SK-N-MC (cell line): ENCODE data around the gene AP5S1.

Experiments
- DNase-seq: peaks from one replicate; pipeline ENCODE4 v3.0.0-alpha.2; 2011; ENCODE audit warnings: low read depth, low spot score
- H3K27ac ChIP-seq: fragments of 200-600 bp; sonication (generic); 2 replicates; pipeline ENCODE4 v1.5.1; 2016; ENCODE audit warnings: mixed run types
- H3K36me3 ChIP-seq: fragments of 200-600 bp; sonication (generic); 2 replicates; pipeline ENCODE4 v1.6.1; 2017; ENCODE audit warnings: antibody characterized with exemption, low read length, mixed read lengths; ENCODE audit not compliant: insufficient read depth
- H3K4me3 ChIP-seq: fragments of 200-600 bp; sonication (generic); 2 replicates; pipeline ENCODE4 v1.5.1; 2016
- H3K9ac ChIP-seq: fragments of 200-600 bp; sonication (generic); 2 replicates; pipeline ENCODE4 v1.8.0; 2017; ENCODE audit warnings: mixed run types, mixed read lengths; ENCODE audit not compliant: insufficient read length
- H3K9me3 ChIP-seq: fragments of 200-600 bp; sonication (generic); 2 replicates; pipeline ENCODE4 v1.6.1; 2017; ENCODE audit warnings: low read depth, mild to moderate bottlenecking, antibody characterized with exemption, low read length, moderate library complexity, mixed read lengths
- EZH2 ChIP-seq: fragments of 200-600 bp; sonication (generic); IDR thresholded peaks from one replicate; pipeline ENCODE4 v1.6.1; 2017; ENCODE audit warnings: antibody characterized with exemption
- FOXP2 ChIP-seq: optimal IDR thresholded peaks from 2 replicates; pipeline ENCODE3; 2011; ENCODE audit warnings: mild to moderate bottlenecking, moderate library complexity; ENCODE audit not compliant: insufficient read depth; ENCODE audit errors: extremely low read length, control extremely low read depth
- POLR2AphosphoS5 ChIP-seq: IDR thresholded peaks from 2 replicates; pipeline ENCODE4 v1.6.1; 2012; ENCODE audit warnings: mild to moderate bottlenecking, low read depth, low read length, borderline replicate concordance

The AP5S1 gene

GRCh38 chr20:3814928-3815495, 5.3 kb upstream of the AP5S1 start:
- no peaks in the 10 kb centered on the region for H3K9me3 ChIP-seq
- no peak overlapping the region for H3K4me3 ChIP-seq
- no peak for DNase-seq
- no peak for TF ChIP-seq EZH2
- TF ChIP-seq FOXP2: no peak
- no peak for TF ChIP-seq POLR2AphosphoS5
- H3K9ac ChIP-seq: no peak overlapping the region
- no peak overlapping the region for H3K27ac ChIP-seq
- H3K36me3 ChIP-seq: no peaks in the 10 kb centered on the region

DNA sequence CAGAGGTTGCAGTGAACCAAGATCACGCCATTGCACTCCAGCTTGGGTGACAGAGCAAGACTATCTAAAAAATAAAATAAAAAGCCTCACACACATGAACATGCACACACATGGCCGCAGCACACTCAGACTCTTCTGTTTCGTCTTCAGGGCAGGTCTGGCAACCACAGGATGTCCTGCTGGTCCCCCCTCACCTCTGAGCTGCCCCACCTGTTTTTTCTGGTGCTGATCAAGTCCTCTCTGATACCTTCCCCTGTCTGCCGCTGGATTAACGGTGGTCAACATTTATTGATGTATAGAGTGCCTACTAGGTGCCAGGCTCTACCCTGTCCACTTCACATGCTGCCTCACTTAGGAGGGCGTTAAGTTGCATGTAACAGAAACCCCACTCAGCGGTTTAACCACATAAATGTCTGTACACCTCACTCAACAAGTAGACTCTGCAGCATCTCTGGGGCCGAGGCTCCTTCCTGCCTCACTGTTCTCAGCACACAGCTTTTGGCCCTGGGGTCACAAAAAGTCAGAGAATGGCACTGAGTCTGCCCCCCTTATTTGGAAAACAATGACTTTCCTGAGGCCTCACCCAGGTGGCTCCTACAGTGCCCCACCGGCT, 4.5 kb upstream of the AP5S1 start:
- TF ChIP-seq EZH2: no peak
- TF ChIP-seq FOXP2: no peak
- TF ChIP-seq POLR2AphosphoS5: no peak
- Histone ChIP-seq H3K4me3 (no peak overlapping the region), H3K9ac (no peak overlapping the region), H3K27ac (no peak overlapping the region), H3K9me3 (no peaks in the 10 kb centered on the region), H3K36me3 (no peaks in the 10 kb centered on the region)
- no peak for DNase-seq

- no peak for DNase-seq
- Histone ChIP-seq H3K4me3 (no peak overlapping the region), H3K36me3 (peaks cover 17% of the 10 kb centered on the region), H3K27ac (peak overlapping the region; percentile 21), H3K9ac (no peak overlapping the region), H3K9me3 (no peaks in the 10 kb centered on the region)
- TF ChIP-seq EZH2 (no peak), FOXP2 (no peak), POLR2AphosphoS5 (no peak)
These were observed 1.9 kb upstream of the AP5S1 start for GRCh38 chr20:3818155-3819151.

- Histone ChIP-seq H3K9ac (peak overlapping the region; percentile 98), H3K9me3 (no peaks in the 10 kb centered on the region), H3K36me3 (peaks cover 28% of the 10 kb centered on the region), H3K27ac (peak overlapping the region; percentile 44; the same call in 1 of the 2 replicates), H3K4me3 (peak overlapping the region; percentile 86)
- TF ChIP-seq EZH2 (no peak), FOXP2 (no peak), POLR2AphosphoS5 (no peak)
- no peak for DNase-seq
These were observed 818 bp upstream of the AP5S1 start for GRCh38 chr20:3819411-3820047.

GRCh38 chr20:3820901-3821727, 767 bp downstream of the AP5S1 start:
- Histone ChIP-seq H3K36me3 (peaks cover 38% of the 10 kb centered on the region), H3K9ac (peak overlapping the region; percentile 98), H3K27ac (peak overlapping the region; percentile 96), H3K9me3 (no peaks in the 10 kb centered on the region), H3K4me3 (peak overlapping the region; percentile 86)
- TF ChIP-seq EZH2 (no peak), POLR2AphosphoS5 (no peak; the same call in 1 of the 2 replicates), FOXP2 (no peak)
- DNase-seq: no peak

- Histone ChIP-seq H3K9ac (no peak overlapping the region), H3K9me3 (no peaks in the 10 kb centered on the region), H3K4me3 (no peak overlapping the region), H3K27ac (no peak overlapping the region), H3K36me3 (peaks cover 38% of the 10 kb centered on the region)
- TF ChIP-seq FOXP2: no peak
- TF ChIP-seq EZH2: no peak
- no peak for TF ChIP-seq POLR2AphosphoS5
- DNase-seq: no peak
These were observed 1.6 kb downstream of the AP5S1 start for GRCh38 chr20:3821996-3822395.

- TF ChIP-seq EZH2 (no peak), FOXP2 (no peak), POLR2AphosphoS5 (no peak)
- DNase-seq: no peak
- Histone ChIP-seq H3K4me3 (no peak overlapping the region), H3K9ac (no peak overlapping the region), H3K9me3 (no peaks in the 10 kb centered on the region), H3K27ac (no peak overlapping the region), H3K36me3 (peaks cover 42% of the 10 kb centered on the region)
These were observed 3.5 kb downstream of the AP5S1 start for GRCh38 chr20:3823881-3824280.
